ENCODE measurements around the gene GRAMD1B. TPM values are rescaled to one million over a fixed set of nuclear protein-coding genes. Genes with fewer than 3 reads are reported as not detected.

The GRAMD1B gene
- total RNA-seq, 4 donors from 2014 or later = 0.08 to 0.64 (median 0.42) TPM

- WGBS = 77% methylated on average over 15 of the region's 16 CpGs
- no peak for TF ChIP-seq POLR2A (IDR thresholded peaks at IDR 0.05)
- TF ChIP-seq POLR2AphosphoS5 (IDR thresholded peaks at IDR 0.05) = no peak
- TF ChIP-seq CTCF (IDR thresholded peaks at IDR 0.05) = no peak
- TF ChIP-seq EP300 (IDR thresholded peaks at IDR 0.05) = no peak
- Histone ChIP-seq H3K4me3 (no peak overlapping the region), H3K27ac (no peak overlapping the region), H3K9me3 (no peaks in the 10 kb centered on the region), H3K4me1 (peaks cover 14% of the 10 kb centered on the region), H3K27me3 (no peaks in the 10 kb centered on the region), H3K36me3 (no peaks in the 10 kb centered on the region)
- peak in 1 of 2 donors; percentile 70 for DNase-seq (ENCODE audit: low spot score in 2 of 2)
Measured at GRCh38 chr11:123544631-123545375, 114.7 kb downstream of the GRAMD1B start.

- WGBS = 77% methylated on average over 4 of the region's 4 CpGs
- no peak for TF ChIP-seq POLR2AphosphoS5 (IDR thresholded peaks at IDR 0.05)
- Histone ChIP-seq H3K4me1 (peaks cover 14% of the 10 kb centered on the region), H3K36me3 (no peaks in the 10 kb centered on the region), H3K9me3 (no peaks in the 10 kb centered on the region), H3K27ac (no peak overlapping the region), H3K27me3 (no peaks in the 10 kb centered on the region), H3K4me3 (no peak overlapping the region)
- peak in 1 of 2 donors; percentile 29 for DNase-seq (ENCODE audit: low spot score in 2 of 2)
Measured at GRCh38 chr11:123545726-123546270, 115.7 kb downstream of the GRAMD1B start.

- H3K9me3 ChIP-seq = no peaks in the 10 kb centered on the region
- no peaks in the 10 kb centered on the region for H3K27me3 ChIP-seq
- no peak overlapping the region for H3K4me3 ChIP-seq
- H3K4me1 ChIP-seq = peaks cover 14% of the 10 kb centered on the region
- peak in 1 of 2 donors; percentile 13 for DNase-seq (ENCODE audit: low spot score in 2 of 2)
- TF ChIP-seq POLR2AphosphoS5 (IDR thresholded peaks at IDR 0.05) = no peak
- no peak for TF ChIP-seq POLR2A (IDR thresholded peaks at IDR 0.05)
- TF ChIP-seq CTCF (IDR thresholded peaks at IDR 0.05) = no peak
- TF ChIP-seq EP300 (IDR thresholded peaks at IDR 0.05) = no peak
- no peaks in the 10 kb centered on the region for H3K36me3 ChIP-seq
- H3K27ac ChIP-seq = no peak overlapping the region
- WGBS = 79% methylated on average over 2 of the region's 2 CpGs
Measured at GRCh38 chr11:123546515-123546914, 116.4 kb downstream of the GRAMD1B start.

GRCh38 chr11:123547180-123547579 lies 117.1 kb downstream of the GRAMD1B start:
- Histone ChIP-seq H3K4me3 (no peak overlapping the region), H3K27ac (no peak overlapping the region), H3K4me1 (peaks cover 14% of the 10 kb centered on the region), H3K9me3 (no peaks in the 10 kb centered on the region), H3K27me3 (no peaks in the 10 kb centered on the region), H3K36me3 (no peaks in the 10 kb centered on the region)
- no peak for DNase-seq (ENCODE audit: low spot score in 2 of 2)
- no peak for TF ChIP-seq EP300 (IDR thresholded peaks at IDR 0.05)
- no peak for TF ChIP-seq CTCF (IDR thresholded peaks at IDR 0.05)
- no peak for TF ChIP-seq POLR2A (IDR thresholded peaks at IDR 0.05)
- TF ChIP-seq POLR2AphosphoS5 (IDR thresholded peaks at IDR 0.05) = no peak

GRCh38 chr11:123548774-123549173 lies 118.7 kb downstream of the GRAMD1B start:
- WGBS = 90% methylated on average over 4 of the region's 4 CpGs
- H3K4me1 ChIP-seq = peaks cover 10% of the 10 kb centered on the region
- TF ChIP-seq EP300 (IDR thresholded peaks at IDR 0.05) = no peak
- TF ChIP-seq POLR2AphosphoS5 (IDR thresholded peaks at IDR 0.05) = no peak
- TF ChIP-seq POLR2A (IDR thresholded peaks at IDR 0.05) = no peak
- TF ChIP-seq CTCF (IDR thresholded peaks at IDR 0.05) = no peak
- DNase-seq (ENCODE audit: low spot score in 2 of 2) = peak in 1 of 2 donors; percentile 18
- no peak overlapping the region for H3K4me3 ChIP-seq
- H3K27ac ChIP-seq = no peak overlapping the region
- H3K36me3 ChIP-seq = no peaks in the 10 kb centered on the region
- no peaks in the 10 kb centered on the region for H3K9me3 ChIP-seq
- no peaks in the 10 kb centered on the region for H3K27me3 ChIP-seq

All from suprapubic skin (tissue), 4 donors.